Measurements from ENCODE around the gene RGCC. TPM values are rescaled to one million over a fixed set of nuclear protein-coding genes. Genes with fewer than 3 reads are reported as not detected.
A peak's percentile ranks its signal among the peaks of the same experiment; 100 is the strongest.
"Not testable (repeated sequence)": the region's sequence is repeated elsewhere in the genome, so short reads cannot be mapped to it uniquely, and the experiment has no call there.

The RGCC gene
- total and polyA plus RNA-seq, 7 donors, result 8.3 to 65.3 (median 30.4) TPM

GRCh38 chr13:41426047-41426446 lies 31.3 kb upstream of the RGCC start:
- Histone ChIP-seq H3K9me3 (no peaks in the 10 kb centered on the region), H3K4me3 (no peak overlapping the region), H3K27ac (no peak overlapping the region), H3K4me1 (peaks cover 0 to 10% (median 7%) of the 10 kb centered on the region in 4 donors), H3K27me3 (peaks cover 0 to 21% (median 8%) of the 10 kb centered on the region in 3 donors), H3K36me3 (no peaks in the 10 kb centered on the region)
- no peak for DNase-seq
- 79 to 80% methylated on average over 22 of the region's 22 CpGs for WGBS, 2 donors
- no peak for TF ChIP-seq POLR2A (IDR thresholded peaks at IDR 0.05)
- TF ChIP-seq, protein P1, sequence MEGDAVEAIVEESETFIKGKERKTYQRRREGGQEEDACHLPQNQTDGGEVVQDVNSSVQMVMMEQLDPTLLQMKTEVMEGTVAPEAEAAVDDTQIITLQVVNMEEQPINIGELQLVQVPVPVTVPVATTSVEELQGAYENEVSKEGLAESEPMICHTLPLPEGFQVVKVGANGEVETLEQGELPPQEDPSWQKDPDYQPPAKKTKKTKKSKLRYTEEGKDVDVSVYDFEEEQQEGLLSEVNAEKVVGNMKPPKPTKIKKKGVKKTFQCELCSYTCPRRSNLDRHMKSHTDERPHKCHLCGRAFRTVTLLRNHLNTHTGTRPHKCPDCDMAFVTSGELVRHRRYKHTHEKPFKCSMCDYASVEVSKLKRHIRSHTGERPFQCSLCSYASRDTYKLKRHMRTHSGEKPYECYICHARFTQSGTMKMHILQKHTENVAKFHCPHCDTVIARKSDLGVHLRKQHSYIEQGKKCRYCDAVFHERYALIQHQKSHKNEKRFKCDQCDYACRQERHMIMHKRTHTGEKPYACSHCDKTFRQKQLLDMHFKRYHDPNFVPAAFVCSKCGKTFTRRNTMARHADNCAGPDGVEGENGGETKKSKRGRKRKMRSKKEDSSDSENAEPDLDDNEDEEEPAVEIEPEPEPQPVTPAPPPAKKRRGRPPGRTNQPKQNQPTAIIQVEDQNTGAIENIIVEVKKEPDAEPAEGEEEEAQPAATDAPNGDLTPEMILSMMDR (IDR thresholded peaks at IDR 0.05), result no peak
- intact Hi-C loops (cut with DNase I), result no loop called here

GRCh38 chr13:41427666-41428065 lies 29.7 kb upstream of the RGCC start:
- Histone ChIP-seq H3K27me3 (peaks cover 0 to 21% (median 8%) of the 10 kb centered on the region in 3 donors), H3K9me3 (no peaks in the 10 kb centered on the region), H3K4me3 (peak overlapping the region in 2 of 4 donors; percentile 28 to 33), H3K36me3 (no peaks in the 10 kb centered on the region), H3K4me1 (peaks cover 0 to 10% (median 7%) of the 10 kb centered on the region in 4 donors), H3K27ac (no peak overlapping the region)
- DNase-seq, result no peak
- WGBS, 2 donors, result 31 to 52% methylated on average over 16 to 17 of the region's 17 CpGs
- intact Hi-C loops (cut with DNase I), result no loop called here
- TF ChIP-seq, protein P1 (IDR thresholded peaks at IDR 0.05), result no peak
- no peak for TF ChIP-seq POLR2AphosphoS5 (IDR thresholded peaks at IDR 0.05)
- no peak for TF ChIP-seq POLR2A (IDR thresholded peaks at IDR 0.05)
- no peak for TF ChIP-seq EP300 (IDR thresholded peaks at IDR 0.05)

DNA sequence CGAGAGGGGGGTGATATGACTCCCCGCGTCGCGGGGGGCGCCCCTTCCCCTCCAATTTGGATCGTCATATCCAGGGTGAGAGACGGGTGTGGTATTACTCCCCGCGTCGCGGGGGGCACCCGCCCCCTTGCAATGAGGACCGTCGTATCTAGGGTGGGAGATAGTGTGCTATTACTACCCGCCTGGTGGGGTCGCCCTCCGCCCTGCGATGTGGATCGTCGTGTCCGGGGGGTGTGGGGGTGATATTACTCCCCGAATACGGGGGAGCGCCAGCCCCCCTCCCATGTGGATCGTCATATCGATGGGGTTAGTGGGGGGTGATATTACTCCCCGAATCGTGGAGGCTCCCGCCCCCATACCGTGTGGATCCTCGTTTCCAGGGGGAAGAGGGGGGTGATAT lies 29.2 kb upstream of the RGCC start:
- Histone ChIP-seq H3K9me3 (no peaks in the 10 kb centered on the region), H3K4me3 (peak overlapping the region in 3 of 4 donors; percentile 12 to 33 (median 28)), H3K4me1 (peaks cover 0 to 10% (median 7%) of the 10 kb centered on the region in 4 donors), H3K27me3 (peaks cover 0 to 21% (median 8%) of the 10 kb centered on the region in 3 donors), H3K27ac (no peak overlapping the region), H3K36me3 (no peaks in the 10 kb centered on the region)
- 17 to 40% methylated on average over 32 of the region's 32 CpGs for WGBS, 2 donors
- no peak for TF ChIP-seq POLR2A (IDR thresholded peaks at IDR 0.05)
- TF ChIP-seq, protein P1 (IDR thresholded peaks at IDR 0.05), result peak in 1 of 4 experiments; percentile 6
- no peak for TF ChIP-seq EP300 (IDR thresholded peaks at IDR 0.05)
- no peak for TF ChIP-seq POLR2AphosphoS5 (IDR thresholded peaks at IDR 0.05)
- intact Hi-C loops (cut with DNase I), result no loop called here
- no peak for DNase-seq

- DNase-seq; H3K9me3 ChIP-seq; H3K4me3 ChIP-seq; H3K27ac ChIP-seq; H3K27me3 ChIP-seq; H3K4me1 ChIP-seq; H3K36me3 ChIP-seq; intact Hi-C loops (cut with DNase I): not testable (repeated sequence)
- WGBS, 2 donors, result 86 to 89% methylated on average over 6 of the region's 6 CpGs
Measured at GRCh38 chr13:41434030-41434429, 23.3 kb upstream of the RGCC start.

DNA sequence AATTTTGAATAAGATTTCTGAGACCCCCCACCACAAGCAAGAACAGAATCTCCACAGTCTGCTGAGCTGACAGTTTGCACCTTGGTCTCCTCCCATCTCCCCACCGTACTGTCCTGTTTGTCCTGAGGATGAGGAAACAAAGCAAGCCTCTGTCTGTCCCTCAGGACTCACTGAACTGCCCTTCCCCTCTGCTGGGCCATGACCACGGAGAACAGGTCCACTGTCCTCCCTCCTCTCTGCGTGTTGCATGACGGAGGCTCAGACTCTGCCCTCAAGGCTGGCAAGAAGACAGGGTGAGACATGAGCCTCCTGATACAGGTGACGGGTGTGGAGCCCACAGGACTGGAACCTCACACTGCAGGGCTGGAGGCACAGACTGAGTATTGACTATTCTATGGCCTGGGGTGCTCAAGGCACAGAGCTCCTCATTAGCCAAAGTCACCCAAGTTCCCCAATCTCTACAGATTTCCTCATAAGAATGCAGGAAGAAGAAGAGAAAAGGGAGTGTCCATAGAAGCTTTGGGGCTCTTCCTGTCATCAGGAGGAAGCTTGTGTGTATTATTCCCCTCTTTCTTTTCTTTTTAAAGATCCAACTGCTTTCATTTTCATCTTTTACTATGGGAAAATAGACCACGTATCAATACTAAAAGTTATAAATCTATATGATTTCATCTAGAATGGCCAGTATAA lies 22.4 kb upstream of the RGCC start:
- intact Hi-C loops (cut with DNase I), result no loop called here
- WGBS, 2 donors, result 80 to 84% methylated on average over 6 of the region's 6 CpGs
- H3K4me3 ChIP-seq, result no peak overlapping the region
- no peaks in the 10 kb centered on the region for H3K9me3 ChIP-seq
- no peaks in the 10 kb centered on the region for H3K36me3 ChIP-seq
- no peaks in the 10 kb centered on the region for H3K27me3 ChIP-seq
- no peak overlapping the region for H3K27ac ChIP-seq
- no peaks in the 10 kb centered on the region for H3K4me1 ChIP-seq
- no peak for TF ChIP-seq POLR2A (IDR thresholded peaks at IDR 0.05)
- no peak for TF ChIP-seq POLR2AphosphoS5 (IDR thresholded peaks at IDR 0.05)
- TF ChIP-seq EP300 (IDR thresholded peaks at IDR 0.05), result no peak
- TF ChIP-seq, protein P1 (IDR thresholded peaks at IDR 0.05), result no peak
- DNase-seq, result no peak
